ENCODE data around the gene LMF1.
"Not testable (repeated sequence)": the region's sequence is repeated elsewhere in the genome, so short reads cannot be mapped to it uniquely, and the experiment has no call there.

LMF1 gene

DNA sequence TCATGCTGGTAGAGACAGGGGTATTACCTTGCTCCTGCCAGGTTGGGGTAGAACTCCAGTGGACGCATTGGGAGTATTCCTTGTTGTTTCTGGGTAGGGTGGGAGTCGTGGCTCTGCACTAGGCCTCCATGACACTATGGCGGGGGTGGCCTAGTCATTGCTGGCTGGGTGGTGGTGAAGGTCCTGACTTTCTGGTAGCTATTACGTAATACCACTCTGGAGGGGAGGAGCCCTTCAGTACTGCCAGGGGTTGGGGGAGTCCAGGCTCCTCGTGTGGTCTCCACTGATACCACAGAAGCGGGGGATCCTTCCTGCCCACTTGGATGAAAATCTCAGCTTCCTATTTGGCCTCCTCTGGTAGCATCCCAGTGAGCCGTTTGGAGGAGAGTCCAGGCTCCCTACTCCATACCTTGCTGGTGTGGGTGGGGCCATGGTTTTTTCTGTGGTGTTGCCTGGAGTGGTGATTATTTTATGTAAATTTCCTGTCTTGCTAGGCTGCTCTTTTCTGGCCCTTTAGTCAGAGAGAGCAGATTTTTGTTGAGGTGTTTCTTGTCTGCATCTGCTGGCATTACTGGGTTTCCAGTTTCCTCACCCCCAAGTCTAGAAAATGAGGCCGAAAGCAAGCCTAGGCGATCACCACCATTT, 104.4 kb downstream of the LMF1 start:
- DNase-seq (ENCODE audit: low read depth), result no peak

- no peak for DNase-seq (ENCODE audit: low read depth)
Observed at GRCh38 chr16:865026-865425, 105.8 kb downstream of the LMF1 start.

- no peak for DNase-seq (ENCODE audit: low read depth)
Observed at GRCh38 chr16:861446-861845, 109.3 kb downstream of the LMF1 start.

DNA sequence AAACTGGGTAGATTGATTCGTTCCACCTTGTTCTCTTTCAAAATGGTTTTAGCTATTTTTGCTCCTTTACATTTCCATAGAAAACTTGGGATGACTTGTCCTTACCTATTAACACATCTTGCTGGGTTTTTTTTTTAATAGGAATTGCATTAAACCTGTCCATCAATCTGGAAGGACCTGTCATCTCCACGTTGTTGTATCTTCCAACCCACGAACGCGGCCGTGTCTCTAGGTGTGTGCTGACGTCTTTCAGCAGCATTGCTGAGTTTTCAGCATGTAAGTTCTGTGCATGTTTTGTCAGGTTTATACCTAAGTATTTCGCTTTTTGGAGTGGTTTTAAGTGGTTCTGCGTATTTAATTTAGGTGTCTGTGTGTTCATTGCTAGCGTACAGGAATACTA, 109.9 kb downstream of the LMF1 start:
- DNase-seq (ENCODE audit: low read depth), result no peak

- DNase-seq (ENCODE audit: low read depth), result not testable (repeated sequence)
Observed at GRCh38 chr16:858971-859370, 111.8 kb downstream of the LMF1 start.

- not testable (repeated sequence) for DNase-seq (ENCODE audit: low read depth)
Observed at GRCh38 chr16:858441-858840, 112.3 kb downstream of the LMF1 start.

DNA sequence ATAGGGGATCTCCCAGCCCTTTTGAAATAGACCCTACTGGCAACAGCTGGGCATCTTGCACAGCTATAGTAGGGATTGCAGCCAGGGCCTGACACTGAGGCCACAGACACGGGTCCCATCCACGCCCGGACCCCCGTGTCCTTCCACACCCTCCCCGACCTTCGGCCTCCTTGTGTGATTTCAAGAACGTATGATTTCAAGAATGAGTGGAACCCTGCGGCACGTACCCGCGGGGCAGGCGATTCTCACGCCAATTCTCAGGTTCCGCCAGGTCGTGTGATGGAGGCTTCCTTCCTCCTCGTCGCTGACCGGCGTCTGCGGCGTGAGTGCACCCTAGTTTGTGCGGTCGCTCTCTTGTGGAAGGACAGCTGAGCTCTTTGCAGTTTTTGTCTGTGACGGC, 114.0 kb downstream of the LMF1 start:
- DNase-seq (ENCODE audit: low read depth), result no peak

GRCh38 chr16:856101-856500, 114.7 kb downstream of the LMF1 start:
- DNase-seq (ENCODE audit: low read depth), result no peak

- no peak for DNase-seq (ENCODE audit: low read depth)
Observed at GRCh38 chr16:855471-855870, 115.3 kb downstream of the LMF1 start.

DNA sequence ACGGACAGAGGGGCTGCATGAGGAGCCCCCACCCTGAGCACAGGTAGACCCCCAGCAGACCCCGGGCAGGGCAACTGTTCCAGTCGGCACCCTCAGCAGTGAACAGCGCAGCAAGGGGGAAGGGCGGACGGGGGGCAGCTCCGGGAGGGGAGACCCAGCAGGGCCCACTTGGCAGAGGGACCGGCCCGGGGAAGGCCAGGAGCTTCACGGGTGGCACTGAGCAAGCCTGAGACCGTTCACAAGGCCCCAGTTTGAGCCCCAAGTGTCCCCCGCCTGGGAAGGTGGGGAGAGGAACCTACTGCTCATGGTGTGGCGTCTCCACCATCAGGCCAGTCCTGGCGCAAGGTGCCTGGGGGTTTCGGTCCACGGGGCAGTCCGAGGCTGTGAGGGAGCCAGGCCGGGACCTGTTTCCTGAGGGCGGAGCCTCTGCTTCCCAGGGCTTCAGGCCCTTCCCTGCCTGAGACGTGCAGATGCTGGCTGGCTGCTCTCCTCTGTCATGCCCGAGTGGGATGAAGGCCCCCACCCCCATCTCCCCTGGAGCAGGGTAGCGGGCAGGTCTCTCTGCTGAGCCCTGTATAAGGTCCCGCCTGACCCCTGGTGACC, 115.9 kb downstream of the LMF1 start:
- no peak for DNase-seq (ENCODE audit: low read depth)

DNA sequence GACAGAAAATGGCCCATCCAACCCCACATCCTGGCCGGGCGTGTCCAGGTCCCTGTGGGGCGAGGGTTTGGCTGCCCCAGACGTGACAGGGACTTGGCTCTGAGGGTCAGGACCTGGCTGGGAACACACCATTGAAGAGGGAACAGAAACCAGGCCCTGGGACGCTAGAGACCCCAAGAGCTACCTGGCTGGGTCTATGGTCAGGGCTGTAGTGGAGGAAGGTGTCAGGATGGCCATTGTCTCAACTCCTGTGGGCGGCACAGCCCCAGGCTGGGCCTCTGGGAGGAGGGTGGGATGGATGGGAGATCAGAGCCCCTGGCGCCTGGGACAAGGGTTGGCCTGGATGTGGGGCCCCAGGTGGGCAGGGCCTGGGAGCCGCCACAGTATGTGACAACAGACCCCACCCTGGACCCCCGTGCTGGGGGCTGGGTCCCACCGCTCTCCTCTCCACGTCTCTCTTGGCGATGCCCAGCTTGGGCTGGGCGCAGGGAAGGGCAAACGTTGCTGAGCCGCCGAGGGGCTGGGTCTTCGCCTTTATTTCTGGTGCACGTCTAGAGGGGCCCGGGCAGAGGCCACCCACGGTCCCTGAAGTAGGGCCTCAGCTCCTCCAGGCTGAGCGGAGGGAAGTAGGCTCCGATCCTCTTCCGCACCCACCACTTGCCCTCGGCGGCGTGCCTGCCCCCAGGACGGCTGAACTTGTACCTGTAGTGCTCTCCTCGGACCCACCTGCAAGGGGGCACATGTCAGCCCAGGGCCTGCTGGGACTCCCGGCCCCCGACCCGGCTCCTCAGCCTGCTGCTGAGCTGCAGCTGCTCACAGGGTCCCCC, 116.6 kb downstream of the LMF1 start:
- no peak for DNase-seq (ENCODE audit: low read depth)

DNA sequence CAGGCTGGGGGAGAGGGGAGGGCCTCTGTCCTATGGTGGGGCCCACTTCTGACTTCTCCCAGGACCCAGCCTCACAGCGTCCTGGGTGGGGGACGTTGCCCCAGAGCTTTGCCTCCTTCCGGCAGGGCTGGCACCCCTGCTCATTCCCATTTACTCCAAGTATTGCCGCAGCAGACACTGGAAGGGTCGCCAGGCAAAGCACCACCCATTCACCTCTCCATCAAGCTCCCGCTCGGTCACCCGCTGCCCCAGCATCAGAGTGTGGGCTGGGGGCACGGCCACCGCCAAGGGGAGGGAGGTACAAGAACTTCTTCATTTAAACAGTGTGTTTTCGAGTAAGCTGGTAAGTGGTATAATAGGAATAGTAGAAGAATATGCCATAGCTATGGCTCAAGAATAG, 117.5 kb downstream of the LMF1 start:
- DNase-seq (ENCODE audit: low read depth), result no peak

- no peak for DNase-seq (ENCODE audit: low read depth)
Observed at GRCh38 chr16:852451-853185, 118.2 kb downstream of the LMF1 start.

DNA sequence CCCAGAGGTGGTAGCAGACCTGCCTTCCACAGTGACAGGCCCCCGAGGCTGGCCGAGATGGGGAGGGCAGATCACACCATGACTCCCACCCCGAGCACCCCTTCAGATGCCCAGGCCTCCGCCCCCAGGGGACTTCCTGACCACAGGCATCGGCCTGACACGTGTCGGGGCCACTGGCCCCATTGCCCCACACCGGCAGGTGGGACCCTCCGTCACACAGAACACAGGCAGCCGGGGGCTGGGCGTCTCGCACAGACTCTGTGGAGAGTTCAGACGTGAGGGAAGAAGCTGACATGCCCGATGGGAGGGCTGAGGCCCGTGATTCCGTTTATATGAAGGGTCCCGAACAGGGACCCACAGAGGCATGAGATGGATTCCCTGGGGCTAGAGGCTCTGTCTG, 118.9 kb downstream of the LMF1 start:
- no peak for DNase-seq (ENCODE audit: low read depth)

GRCh38 chr16:851209-851810, 119.5 kb downstream of the LMF1 start:
- DNase-seq (ENCODE audit: low read depth), result no peak

DNA sequence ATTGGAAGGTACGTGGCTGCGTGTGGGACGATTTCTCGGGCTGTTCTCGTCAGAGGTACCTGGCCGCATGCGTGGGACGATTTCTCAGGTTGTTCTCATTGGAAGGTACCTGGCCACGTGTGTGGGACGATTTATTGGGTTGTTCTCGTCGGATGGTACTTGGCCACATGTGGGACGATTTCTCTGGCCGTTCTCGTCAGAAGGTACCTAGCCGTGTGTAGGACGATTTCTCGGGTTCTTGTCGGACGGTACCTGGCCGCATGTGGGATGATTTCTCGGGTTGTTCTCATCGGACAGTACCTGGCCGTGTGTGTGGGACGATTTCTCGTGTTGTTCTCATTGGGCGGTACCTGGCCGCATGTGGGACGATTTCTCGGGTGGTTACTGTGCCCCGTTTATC, 120.1 kb downstream of the LMF1 start:
- DNase-seq (ENCODE audit: low read depth), result no peak

DNA sequence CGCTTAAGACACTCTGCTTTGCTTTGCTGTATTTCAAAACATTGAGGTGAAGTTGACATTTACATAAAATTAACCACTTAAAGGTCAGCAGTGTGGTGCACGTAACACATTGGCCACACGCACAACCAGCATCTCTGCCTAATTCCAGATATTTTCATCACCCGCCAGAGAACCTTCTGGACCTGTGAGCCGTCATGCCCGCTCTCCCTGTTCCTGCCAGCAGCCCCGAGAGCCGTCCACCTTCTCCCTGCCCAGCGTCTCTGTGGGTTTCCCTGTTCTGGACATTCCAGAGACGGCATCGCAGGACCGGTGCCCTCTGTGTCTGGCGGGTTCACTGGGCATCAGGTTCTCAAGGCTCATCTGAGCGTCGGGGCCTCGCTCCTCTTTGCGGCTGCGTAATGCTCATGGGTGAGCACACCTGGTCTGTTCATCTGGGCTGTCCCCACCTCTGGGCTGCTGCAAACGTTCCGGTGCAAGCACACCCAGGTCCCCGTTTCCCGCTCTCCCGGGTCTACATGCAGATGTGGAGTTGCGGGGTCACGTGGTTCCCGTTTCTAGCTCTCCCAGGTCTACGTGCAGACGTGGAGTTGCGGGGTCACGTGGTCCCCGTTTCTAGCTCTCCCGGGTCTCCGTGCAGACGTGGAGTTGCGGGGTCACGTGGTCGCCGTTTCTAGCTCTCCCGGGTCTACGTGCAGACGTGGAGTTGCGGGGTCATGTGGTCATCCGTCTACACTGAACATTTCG, 122.1 kb downstream of the LMF1 start:
- no peak for DNase-seq (ENCODE audit: low read depth)

DNA sequence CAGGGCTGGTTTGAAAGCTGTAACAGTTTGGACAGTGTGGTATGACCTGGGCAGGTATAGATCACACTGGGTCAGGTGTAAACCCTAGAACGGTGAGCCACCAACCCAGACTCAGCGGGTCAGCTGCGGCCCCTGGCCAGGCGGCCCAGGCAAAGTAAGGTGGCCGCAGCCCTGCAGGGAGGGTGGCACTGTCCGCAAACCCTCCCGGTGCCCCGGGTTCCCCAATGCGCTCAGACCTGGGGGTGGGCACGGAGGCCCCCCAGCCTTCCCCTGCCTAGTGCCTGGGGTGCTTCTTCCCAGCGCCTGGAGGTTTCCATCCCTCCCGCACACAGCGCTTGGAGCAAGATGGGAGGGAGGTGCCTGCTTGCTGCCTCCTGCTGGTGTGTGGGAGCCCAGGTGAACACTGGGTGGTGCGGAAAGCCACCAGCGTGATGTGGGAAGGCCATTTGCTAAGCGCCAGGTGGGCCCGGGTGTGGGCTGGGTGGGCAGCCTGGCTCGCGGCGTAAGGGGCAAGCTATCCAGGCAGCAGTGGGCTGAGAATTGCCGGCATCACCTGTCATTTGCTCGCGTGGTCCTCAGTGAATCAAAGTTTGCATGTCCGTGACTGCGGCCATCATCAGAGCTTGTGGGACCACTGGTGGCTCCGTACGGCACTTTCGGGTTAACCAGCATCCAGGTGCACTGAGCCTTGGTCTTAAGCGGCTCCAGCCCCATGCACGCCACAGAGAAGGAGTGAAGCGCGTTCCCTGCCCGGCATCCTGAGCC, 122.9 kb downstream of the LMF1 start:
- no peak for DNase-seq (ENCODE audit: low read depth)

DNA sequence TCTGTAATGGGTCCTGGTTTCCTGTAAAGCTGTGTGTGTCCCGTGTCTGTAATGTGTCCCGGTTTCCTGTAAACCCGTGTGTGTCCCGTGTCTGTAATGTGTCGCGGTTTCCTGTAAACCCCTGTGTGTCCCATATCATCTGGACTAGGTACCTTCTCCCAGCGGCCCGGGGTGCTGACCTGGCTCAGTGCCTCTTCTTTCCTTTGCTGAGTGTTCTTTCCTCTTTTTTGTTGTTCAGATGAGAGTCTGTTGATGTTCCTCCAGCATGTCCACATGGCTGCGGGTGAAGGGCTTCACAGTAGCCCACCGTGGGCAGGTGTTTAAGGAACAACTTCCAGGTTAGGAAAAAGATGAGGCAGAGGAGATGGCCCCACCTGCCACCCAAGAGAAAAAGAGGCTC, 123.6 kb downstream of the LMF1 start:
- DNase-seq (ENCODE audit: low read depth), result no peak

- no peak for DNase-seq (ENCODE audit: low read depth)
Observed at GRCh38 chr16:845351-845745, 125.4 kb downstream of the LMF1 start.
